Measurements from ENCODE around the gene RSPO3. TPM values are rescaled to one million over a fixed set of nuclear protein-coding genes. Genes with fewer than 3 reads are reported as not detected.

The RSPO3 gene
- total and polyA plus RNA-seq, 9 of the 15 experiments (the other 6 are each of a cell fraction or from before 2014, with no cell fraction given): not detected

- no peak overlapping the region for H2AFZ ChIP-seq (ENCODE audit: low read depth, low read length)
- in situ Hi-C loops (cut with MboI): loop anchor here (25.0 kb wide), 1 partner anchor 1084 kb away; no protein-coding TSS in a partner anchor
- H3K27ac ChIP-seq (ENCODE audit: extremely low read depth, low read depth, low read length): no peak overlapping the region
- H3K9me1 ChIP-seq (ENCODE audit: control insufficient read depth, insufficient read depth, low read length): no peaks in the 10 kb centered on the region
- peaks cover 0 to 14% of the 10 kb centered on the region in 2 experiments; a peak in 3 of 5 replicates for H3K27me3 ChIP-seq (ENCODE audit: control insufficient read depth in 2 of 2, insufficient read depth in 2 of 2, low read length in 2 of 2)
- intact Hi-C loops (cut with micrococcal nuclease): loop anchor here (1.0 to 5.0 kb wide), 4 partner anchors 759 to 1125 kb away; no protein-coding TSS in a partner anchor
- DNase-seq (ENCODE audit: extremely low read depth in 1 of 4, low spot score in 3 of 4) (no peak), FAIRE-seq (no peak), ATAC-seq (no peak)
- POLR2A ChIA-PET: no interaction called here
- H3K4me1 ChIP-seq (replicated peaks in 1 of 2; ENCODE audit: control insufficient read depth in 2 of 2, insufficient read depth in 2 of 2, low read length in 2 of 2): peaks cover 0 to 12% of the 10 kb centered on the region in 2 experiments; a peak in 1 of 5 replicates
- no peaks in the 10 kb centered on the region for H4K20me1 ChIP-seq (replicated peaks; ENCODE audit: control insufficient read depth, insufficient read depth, low read length)
- CTCF ChIA-PET (ENCODE audit: low intra/inter-chr PET ratio): interaction anchor here (0.7 kb wide), 1 partner anchor 1807 kb away, joined by 4 read pairs; no protein-coding TSS in a partner anchor
- no peaks in the 10 kb centered on the region for H3K36me3 ChIP-seq (ENCODE audit: control insufficient read depth, insufficient read depth, low read length)
- WGBS (ENCODE audit: insufficient coverage, low coverage, missing lambda C conversion rate): 0% methylated on average over 3 of the region's 3 CpGs
- BruUV-seq (replicated peaks): no TSS peak
- H3K9me3 ChIP-seq (replicated peaks; ENCODE audit: control insufficient read depth, insufficient read depth, low read depth, low read length): no peaks in the 10 kb centered on the region
- no peak overlapping the region for H3K9ac ChIP-seq (ENCODE audit: insufficient read depth in 1 of 2, low read depth in 2 of 2, low read length in 2 of 2)
- H3K4me2 ChIP-seq (ENCODE audit: insufficient read depth, low read length): no peak overlapping the region
- no peaks in the 10 kb centered on the region for H3K79me2 ChIP-seq (ENCODE audit: control insufficient read depth, insufficient read depth, low read length)
- no peak overlapping the region for H3K4me3 ChIP-seq
- no peak for TF ChIP-seq POLR2G (IDR thresholded peaks at IDR 0.05; ENCODE audit: low read depth, low read length)
- no peak for TF ChIP-seq MED1 (CRISPR knock-in tag; IDR thresholded peaks at IDR 0.05; ENCODE audit: borderline replicate concordance)
- TF ChIP-seq PRPF4 (IDR thresholded peaks at IDR 0.05; ENCODE audit: insufficient read depth, low read depth, low read length, poor library complexity, severe bottlenecking): no peak
- no peak for TF ChIP-seq L3MBTL2 (IDR thresholded peaks at IDR 0.05)
- TF ChIP-seq RCOR1 (IDR thresholded peaks at IDR 0.05; ENCODE audit: borderline replicate concordance in 1 of 2, low read depth in 2 of 2, low read length in 2 of 2): no peak
- no peak for TF ChIP-seq RNF219 (CRISPR knock-in tag; IDR thresholded peaks at IDR 0.05)
- no peak for TF ChIP-seq TEAD1 (CRISPR knock-in tag; IDR thresholded peaks at IDR 0.05)
- no peak for TF ChIP-seq UBTF (IDR thresholded peaks at IDR 0.05; ENCODE audit: borderline replicate concordance in 1 of 2, low read depth in 2 of 2, low read length in 2 of 2)
- TF ChIP-seq NFE2 (IDR thresholded peaks at IDR 0.05; ENCODE audit: low read depth): no peak
- TF ChIP-seq SNIP1 (IDR thresholded peaks at IDR 0.05; ENCODE audit: low read depth): no peak
- TF ChIP-seq KLF16 (IDR thresholded peaks at IDR 0.05): no peak
- TF ChIP-seq ZNF280B (CRISPR knock-in tag; IDR thresholded peaks at IDR 0.05): no peak
- TF ChIP-seq CHD1 (IDR thresholded peaks at IDR 0.05; ENCODE audit: low read length): no peak
- no peak for TF ChIP-seq TAF9B (IDR thresholded peaks at IDR 0.05; ENCODE audit: partially characterized antibody)
- no peak for TF ChIP-seq CTCF (IDR thresholded peaks at IDR 0.05 in 2 of 3, conservative IDR thresholded peaks at IDR 0.05 in 1 of 3; ENCODE audit: insufficient read depth in 2 of 3, low read depth in 1 of 3, low read length in 3 of 3)
Measured at GRCh38 chr6:127121637-127121960, 3.1 kb downstream of the RSPO3 start.

Measured in K562 (cell line).